ENCODE measurements around the gene KYAT1. TPM values are rescaled to one million over a fixed set of nuclear protein-coding genes. Genes with fewer than 3 reads are reported as not detected.

KYAT1 gene
- total and polyA plus RNA-seq, 2 of the 13 experiments (the other 11 are each of a cell fraction or from before 2014, with no cell fraction given): 9.2 to 46.5 TPM

- TF ChIP-seq YY1 (IDR thresholded peaks at IDR 0.05; ENCODE audit: insufficient read depth, insufficient replicate concordance, low read depth, low read length) (peak; percentile 28), ZNF512 (CRISPR knock-in tag; IDR thresholded peaks at IDR 0.05) (no peak), GABPB1 (CRISPR knock-in tag; IDR thresholded peaks at IDR 0.05) (peak; percentile 32; the same call in 1 of the 2 replicates), ZNF543 (CRISPR knock-in tag; IDR thresholded peaks at IDR 0.05) (peak; percentile 78), GRHL1 (CRISPR knock-in tag; conservative IDR thresholded peaks at IDR 0.05) (no peak), ZNF512B (CRISPR knock-in tag; IDR thresholded peaks at IDR 0.05; ENCODE audit: borderline replicate concordance) (no peak), SUZ12 (IDR thresholded peaks at IDR 0.05; ENCODE audit: low read depth, low read length) (no peak), HNRNPUL1 (IDR thresholded peaks at IDR 0.05; ENCODE audit: low read depth, low read length) (no peak), ZNF652 (CRISPR knock-in tag; IDR thresholded peaks at IDR 0.05; ENCODE audit: borderline replicate concordance, low read depth) (peak; percentile 98), ZNF30 (CRISPR knock-in tag; IDR thresholded peaks at IDR 0.05) (no peak), ZKSCAN8 (CRISPR knock-in tag; IDR thresholded peaks at IDR 0.05; ENCODE audit: borderline replicate concordance) (peak; percentile 15; the same call in 1 of the 2 replicates), ZNF432 (CRISPR knock-in tag; IDR thresholded peaks at IDR 0.05; ENCODE audit: borderline replicate concordance) (no peak), RFXAP (CRISPR knock-in tag; IDR thresholded peaks at IDR 0.05; ENCODE audit: borderline replicate concordance) (0 out of 2 replicates have a peak, but pooled peaks have one; percentile 13), ZBTB14 (CRISPR knock-in tag; IDR thresholded peaks at IDR 0.05) (no peak), ZNF704 (CRISPR knock-in tag; IDR thresholded peaks at IDR 0.05; ENCODE audit: borderline replicate concordance) (0 out of 2 replicates have a peak, but pooled peaks have one; percentile 42), NCOA2 (CRISPR knock-in tag; IDR thresholded peaks at IDR 0.05) (no peak), FOXJ3 (CRISPR knock-in tag; IDR thresholded peaks at IDR 0.05; ENCODE audit: borderline replicate concordance) (no peak), SP1 (IDR thresholded peaks at IDR 0.05) (no peak), SP1 (CRISPR knock-in tag; IDR thresholded peaks at IDR 0.05) (peak; percentile 86)
Measured at GRCh38 chr9:128921881-128922763, 40.4 kb upstream of the KYAT1 start (continued).
